ENCODE data around the gene PCDHGC5.
A peak's percentile ranks its signal among the peaks of the same experiment; 100 is the strongest.

Gene PCDHGC5

GRCh38 chr5:141476132-141476911 lies 12.6 kb upstream of the PCDHGC5 start:
- H3K4me3 ChIP-seq (ENCODE audit: low read depth, low read length): peak overlapping the region; percentile 90
- peak; percentile 51 for DNase-seq (ENCODE audit: low read depth)
- no peak for TF ChIP-seq CTCF (IDR thresholded peaks at IDR 0.05; ENCODE audit: insufficient read depth, low read depth, low read length, missing control alignments)

DNA sequence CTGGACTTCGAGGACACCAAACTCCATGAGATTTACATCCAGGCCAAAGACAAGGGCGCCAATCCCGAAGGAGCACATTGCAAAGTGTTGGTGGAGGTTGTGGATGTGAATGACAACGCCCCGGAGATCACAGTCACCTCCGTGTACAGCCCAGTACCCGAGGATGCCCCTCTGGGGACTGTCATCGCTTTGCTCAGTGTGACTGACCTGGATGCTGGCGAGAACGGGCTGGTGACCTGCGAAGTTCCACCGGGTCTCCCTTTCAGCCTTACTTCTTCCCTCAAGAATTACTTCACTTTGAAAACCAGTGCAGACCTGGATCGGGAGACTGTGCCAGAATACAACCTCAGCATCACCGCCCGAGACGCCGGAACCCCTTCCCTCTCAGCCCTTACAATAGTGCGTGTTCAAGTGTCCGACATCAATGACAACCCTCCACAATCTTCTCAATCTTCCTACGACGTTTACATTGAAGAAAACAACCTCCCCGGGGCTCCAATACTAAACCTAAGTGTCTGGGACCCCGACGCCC lies 11.8 kb upstream of the PCDHGC5 start:
- no peak for DNase-seq (ENCODE audit: low read depth)
- H3K4me3 ChIP-seq (ENCODE audit: low read depth, low read length): peak overlapping the region; percentile 90
- TF ChIP-seq CTCF (IDR thresholded peaks at IDR 0.05; ENCODE audit: insufficient read depth, low read depth, low read length, missing control alignments): no peak

GRCh38 chr5:141477815-141478214 lies 11.1 kb upstream of the PCDHGC5 start:
- DNase-seq (ENCODE audit: low read depth): no peak
- no peak for TF ChIP-seq CTCF (IDR thresholded peaks at IDR 0.05; ENCODE audit: insufficient read depth, low read depth, low read length, missing control alignments)
- no peak overlapping the region for H3K4me3 ChIP-seq (ENCODE audit: low read depth, low read length)

DNA sequence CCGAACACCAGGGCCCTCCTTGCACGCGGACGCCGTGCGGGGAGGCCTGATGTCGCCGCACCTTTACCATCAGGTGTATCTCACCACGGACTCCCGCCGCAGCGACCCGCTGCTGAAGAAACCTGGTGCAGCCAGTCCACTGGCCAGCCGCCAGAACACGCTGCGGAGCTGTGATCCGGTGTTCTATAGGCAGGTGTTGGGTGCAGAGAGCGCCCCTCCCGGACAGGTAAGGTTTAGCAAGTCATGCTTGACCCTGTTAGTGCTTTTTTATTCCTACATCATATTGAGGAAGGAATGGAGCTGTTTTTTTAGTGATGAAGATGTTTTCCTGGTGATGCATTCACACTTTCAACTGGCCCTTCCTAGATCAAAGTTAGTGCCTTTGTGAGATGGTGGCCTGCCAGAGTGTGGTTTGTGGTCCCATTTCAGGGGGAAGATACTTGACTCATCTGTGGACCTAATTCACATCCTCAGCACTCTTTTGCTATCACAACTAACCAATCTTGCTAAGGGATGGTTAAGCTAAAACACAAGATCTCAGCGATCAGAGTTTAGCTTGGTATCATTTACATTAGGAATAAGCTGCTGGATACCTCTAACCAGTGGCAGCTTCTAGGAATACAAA lies 10.4 kb upstream of the PCDHGC5 start:
- DNase-seq (ENCODE audit: low read depth): peak; percentile 46
- no peak overlapping the region for H3K4me3 ChIP-seq (ENCODE audit: low read depth, low read length)

DNA sequence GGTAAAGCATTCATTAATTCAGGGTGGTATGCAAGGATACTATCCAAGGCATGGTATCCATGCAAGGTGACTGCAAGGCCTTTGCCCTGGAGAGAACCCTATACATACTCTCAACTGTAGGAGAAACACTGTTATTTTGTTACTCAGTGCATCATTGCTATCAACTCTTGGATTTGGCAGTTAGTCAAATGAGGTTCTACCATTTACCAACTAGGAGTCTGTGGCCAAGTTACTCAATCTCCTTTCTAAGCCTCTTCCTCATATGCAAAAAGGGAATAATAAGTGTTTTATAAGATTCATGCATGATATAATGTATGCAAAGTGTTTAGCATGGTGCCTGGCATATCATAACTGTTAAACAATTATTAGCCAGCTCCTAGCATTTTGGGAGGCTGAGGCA lies 9.1 kb upstream of the PCDHGC5 start:
- no peak for TF ChIP-seq CTCF (IDR thresholded peaks at IDR 0.05; ENCODE audit: insufficient read depth, low read depth, low read length, missing control alignments)
- DNase-seq (ENCODE audit: low read depth): no peak
- no peak overlapping the region for H3K4me3 ChIP-seq (ENCODE audit: low read depth, low read length)

More for the DNA sequence above, 10.4 kb upstream of the PCDHGC5 start:
- peak; percentile 27 for TF ChIP-seq CTCF (IDR thresholded peaks at IDR 0.05; ENCODE audit: insufficient read depth, low read depth, low read length, missing control alignments)

DNA sequence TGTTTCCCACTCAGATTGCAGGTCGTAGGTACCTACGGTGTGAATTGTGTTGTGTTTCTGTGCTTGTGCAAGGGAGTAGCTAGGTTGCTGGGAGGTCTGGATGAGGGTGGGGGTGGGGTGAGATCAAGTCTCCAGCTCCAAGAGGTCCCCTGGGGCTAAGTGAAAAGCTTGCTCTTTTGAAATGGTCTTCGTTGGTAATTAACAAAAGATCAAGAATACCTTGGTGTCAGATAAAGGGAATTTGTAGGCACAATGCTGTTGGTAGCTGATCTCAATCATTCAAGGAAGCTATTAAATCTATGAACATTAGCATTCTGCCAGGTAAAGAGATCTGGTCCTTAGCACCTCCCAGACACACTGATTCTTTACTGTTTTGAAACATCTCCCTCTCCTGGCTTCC lies 5.0 kb upstream of the PCDHGC5 start:
- no peak for TF ChIP-seq CTCF (IDR thresholded peaks at IDR 0.05; ENCODE audit: insufficient read depth, low read depth, low read length, missing control alignments)
- no peak overlapping the region for H3K4me3 ChIP-seq (ENCODE audit: low read depth, low read length)
- DNase-seq (ENCODE audit: low read depth): no peak
